Liver (tissue), 3 donors: Measurements from ENCODE around the gene SEMA7A.

ENCODE experiments used
- EGR1 ChIP-seq, 2 donors: IDR thresholded peaks; 2 replicates each; pipeline ENCODE4 v1.6.1; 2016 to 2018; ENCODE audit warnings: antibody characterized with exemption in 2 of 2, low read depth in 2 of 2
- FOXA1 ChIP-seq: IDR thresholded peaks from 2 replicates; pipeline ENCODE4 v1.6.1; 2016; ENCODE audit warnings: antibody characterized with exemption
- GABPA ChIP-seq, 2 donors: IDR thresholded peaks in 1 of 2; conservative IDR thresholded peaks in 1 of 2; 2 replicates each; pipeline ENCODE4 v1.6.1; 2016; ENCODE audit warnings: antibody characterized with exemption in 2 of 2, mild to moderate bottlenecking in 1 of 2, moderate library complexity in 1 of 2
- HNF4G ChIP-seq: IDR thresholded peaks from 2 replicates; pipeline ENCODE4 v1.6.1; 2016; ENCODE audit warnings: antibody characterized with exemption
- RAD21 ChIP-seq, 2 donors: IDR thresholded peaks; 2 replicates each; pipeline ENCODE4 v1.6.1; 2016; ENCODE audit warnings: antibody characterized with exemption in 2 of 2, mild to moderate bottlenecking in 2 of 2
- RXRA ChIP-seq, 2 donors: IDR thresholded peaks; 2 replicates each; pipeline ENCODE4 v1.6.1; 2017 to 2018; ENCODE audit warnings: antibody characterized with exemption in 2 of 2, mild to moderate bottlenecking in 1 of 2
- SP1 ChIP-seq: IDR thresholded peaks from 2 replicates; pipeline ENCODE4 v1.6.1; 2018; ENCODE audit warnings: antibody characterized with exemption, mild to moderate bottlenecking
- YY1 ChIP-seq: IDR thresholded peaks from 2 replicates; pipeline ENCODE4 v1.6.1; 2016; ENCODE audit warnings: antibody characterized with exemption, mild to moderate bottlenecking
- TF ChIP-seq, protein P1 (sequence below): fragments of 150-350 bp; IDR thresholded peaks from 2 replicates; pipeline ENCODE4 v1.5.1; 2017; ENCODE audit warnings: improper control_type of control experiment, low read depth, low read length; ENCODE audit not compliant: missing input control
- TF ChIP-seq, protein P2 (sequence below): IDR thresholded peaks from 2 replicates; pipeline ENCODE4 v1.6.1; 2016; ENCODE audit warnings: antibody characterized with exemption, mild to moderate bottlenecking
- TF ChIP-seq, protein P3 (sequence below): IDR thresholded peaks from 2 replicates; pipeline ENCODE4 v1.6.1; 2016; ENCODE audit warnings: antibody characterized with exemption
- TF ChIP-seq, protein P4 (sequence below): IDR thresholded peaks from 2 replicates; pipeline ENCODE4 v1.6.1; 2016; ENCODE audit warnings: antibody characterized with exemption
- TF ChIP-seq, protein P5 (sequence below): IDR thresholded peaks from 2 replicates; pipeline ENCODE4 v1.6.1; 2016; ENCODE audit warnings: antibody characterized with exemption
- donor health status: healthy.
- donor health status: healthy.

DNA sequence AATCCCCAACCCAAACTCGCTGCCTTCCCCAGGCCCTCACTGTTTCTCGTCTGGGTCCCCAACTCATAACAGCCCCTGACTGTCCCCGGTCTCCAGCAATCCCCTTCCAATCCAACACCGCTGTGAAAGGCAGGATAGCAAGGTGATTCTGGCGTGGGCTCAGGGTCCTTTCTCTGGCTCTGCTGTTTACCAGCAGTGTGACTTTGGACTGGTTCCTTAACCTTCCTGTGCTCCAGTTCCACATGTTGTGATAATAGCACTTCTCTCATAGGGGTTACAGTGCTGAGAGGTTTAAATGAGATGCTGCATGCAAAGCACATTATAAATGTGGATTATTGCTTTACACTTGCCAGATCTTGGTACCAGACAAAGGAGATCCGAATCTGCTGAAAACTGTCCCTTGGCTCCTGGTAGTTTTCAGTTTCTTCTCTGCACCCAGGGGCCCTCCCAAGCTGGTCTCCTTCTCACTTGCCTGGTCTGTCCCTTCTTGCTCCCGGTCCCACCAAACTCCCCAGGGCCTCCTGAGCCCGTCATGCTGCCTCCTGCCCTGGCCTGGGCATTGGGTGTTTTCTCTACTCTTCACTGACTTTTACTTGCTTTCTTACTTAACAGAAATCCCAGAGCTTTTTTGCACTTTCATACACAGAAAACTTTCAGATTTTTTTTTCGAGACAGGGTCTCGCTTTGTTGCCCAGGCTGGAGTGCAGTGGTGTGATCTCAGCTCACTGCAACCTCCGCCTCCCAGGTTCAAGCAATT, 39.5 kb downstream of the SEMA7A start:
- TF ChIP-seq, protein P1, sequence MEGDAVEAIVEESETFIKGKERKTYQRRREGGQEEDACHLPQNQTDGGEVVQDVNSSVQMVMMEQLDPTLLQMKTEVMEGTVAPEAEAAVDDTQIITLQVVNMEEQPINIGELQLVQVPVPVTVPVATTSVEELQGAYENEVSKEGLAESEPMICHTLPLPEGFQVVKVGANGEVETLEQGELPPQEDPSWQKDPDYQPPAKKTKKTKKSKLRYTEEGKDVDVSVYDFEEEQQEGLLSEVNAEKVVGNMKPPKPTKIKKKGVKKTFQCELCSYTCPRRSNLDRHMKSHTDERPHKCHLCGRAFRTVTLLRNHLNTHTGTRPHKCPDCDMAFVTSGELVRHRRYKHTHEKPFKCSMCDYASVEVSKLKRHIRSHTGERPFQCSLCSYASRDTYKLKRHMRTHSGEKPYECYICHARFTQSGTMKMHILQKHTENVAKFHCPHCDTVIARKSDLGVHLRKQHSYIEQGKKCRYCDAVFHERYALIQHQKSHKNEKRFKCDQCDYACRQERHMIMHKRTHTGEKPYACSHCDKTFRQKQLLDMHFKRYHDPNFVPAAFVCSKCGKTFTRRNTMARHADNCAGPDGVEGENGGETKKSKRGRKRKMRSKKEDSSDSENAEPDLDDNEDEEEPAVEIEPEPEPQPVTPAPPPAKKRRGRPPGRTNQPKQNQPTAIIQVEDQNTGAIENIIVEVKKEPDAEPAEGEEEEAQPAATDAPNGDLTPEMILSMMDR, result no peak
- no peak for TF ChIP-seq FOXA1
- no peak for TF ChIP-seq SP1
- no peak for TF ChIP-seq YY1
- TF ChIP-seq, protein P2, sequence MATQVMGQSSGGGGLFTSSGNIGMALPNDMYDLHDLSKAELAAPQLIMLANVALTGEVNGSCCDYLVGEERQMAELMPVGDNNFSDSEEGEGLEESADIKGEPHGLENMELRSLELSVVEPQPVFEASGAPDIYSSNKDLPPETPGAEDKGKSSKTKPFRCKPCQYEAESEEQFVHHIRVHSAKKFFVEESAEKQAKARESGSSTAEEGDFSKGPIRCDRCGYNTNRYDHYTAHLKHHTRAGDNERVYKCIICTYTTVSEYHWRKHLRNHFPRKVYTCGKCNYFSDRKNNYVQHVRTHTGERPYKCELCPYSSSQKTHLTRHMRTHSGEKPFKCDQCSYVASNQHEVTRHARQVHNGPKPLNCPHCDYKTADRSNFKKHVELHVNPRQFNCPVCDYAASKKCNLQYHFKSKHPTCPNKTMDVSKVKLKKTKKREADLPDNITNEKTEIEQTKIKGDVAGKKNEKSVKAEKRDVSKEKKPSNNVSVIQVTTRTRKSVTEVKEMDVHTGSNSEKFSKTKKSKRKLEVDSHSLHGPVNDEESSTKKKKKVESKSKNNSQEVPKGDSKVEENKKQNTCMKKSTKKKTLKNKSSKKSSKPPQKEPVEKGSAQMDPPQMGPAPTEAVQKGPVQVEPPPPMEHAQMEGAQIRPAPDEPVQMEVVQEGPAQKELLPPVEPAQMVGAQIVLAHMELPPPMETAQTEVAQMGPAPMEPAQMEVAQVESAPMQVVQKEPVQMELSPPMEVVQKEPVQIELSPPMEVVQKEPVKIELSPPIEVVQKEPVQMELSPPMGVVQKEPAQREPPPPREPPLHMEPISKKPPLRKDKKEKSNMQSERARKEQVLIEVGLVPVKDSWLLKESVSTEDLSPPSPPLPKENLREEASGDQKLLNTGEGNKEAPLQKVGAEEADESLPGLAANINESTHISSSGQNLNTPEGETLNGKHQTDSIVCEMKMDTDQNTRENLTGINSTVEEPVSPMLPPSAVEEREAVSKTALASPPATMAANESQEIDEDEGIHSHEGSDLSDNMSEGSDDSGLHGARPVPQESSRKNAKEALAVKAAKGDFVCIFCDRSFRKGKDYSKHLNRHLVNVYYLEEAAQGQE, result no peak
- TF ChIP-seq, protein P3, sequence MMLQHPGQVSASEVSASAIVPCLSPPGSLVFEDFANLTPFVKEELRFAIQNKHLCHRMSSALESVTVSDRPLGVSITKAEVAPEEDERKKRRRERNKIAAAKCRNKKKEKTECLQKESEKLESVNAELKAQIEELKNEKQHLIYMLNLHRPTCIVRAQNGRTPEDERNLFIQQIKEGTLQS, result no peak
- no peak for TF ChIP-seq HNF4G
- TF ChIP-seq, protein P4, sequence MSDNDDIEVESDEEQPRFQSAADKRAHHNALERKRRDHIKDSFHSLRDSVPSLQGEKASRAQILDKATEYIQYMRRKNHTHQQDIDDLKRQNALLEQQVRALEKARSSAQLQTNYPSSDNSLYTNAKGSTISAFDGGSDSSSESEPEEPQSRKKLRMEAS, result no peak
- TF ChIP-seq, protein P5, sequence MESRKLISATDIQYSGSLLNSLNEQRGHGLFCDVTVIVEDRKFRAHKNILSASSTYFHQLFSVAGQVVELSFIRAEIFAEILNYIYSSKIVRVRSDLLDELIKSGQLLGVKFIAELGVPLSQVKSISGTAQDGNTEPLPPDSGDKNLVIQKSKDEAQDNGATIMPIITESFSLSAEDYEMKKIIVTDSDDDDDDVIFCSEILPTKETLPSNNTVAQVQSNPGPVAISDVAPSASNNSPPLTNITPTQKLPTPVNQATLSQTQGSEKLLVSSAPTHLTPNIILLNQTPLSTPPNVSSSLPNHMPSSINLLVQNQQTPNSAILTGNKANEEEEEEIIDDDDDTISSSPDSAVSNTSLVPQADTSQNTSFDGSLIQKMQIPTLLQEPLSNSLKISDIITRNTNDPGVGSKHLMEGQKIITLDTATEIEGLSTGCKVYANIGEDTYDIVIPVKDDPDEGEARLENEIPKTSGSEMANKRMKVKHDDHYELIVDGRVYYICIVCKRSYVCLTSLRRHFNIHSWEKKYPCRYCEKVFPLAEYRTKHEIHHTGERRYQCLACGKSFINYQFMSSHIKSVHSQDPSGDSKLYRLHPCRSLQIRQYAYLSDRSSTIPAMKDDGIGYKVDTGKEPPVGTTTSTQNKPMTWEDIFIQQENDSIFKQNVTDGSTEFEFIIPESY, result no peak
- TF ChIP-seq RAD21 (IDR thresholded peaks at IDR 0.05), result no peak
- TF ChIP-seq GABPA (IDR thresholded peaks at IDR 0.05 in 1 of 2, conservative IDR thresholded peaks at IDR 0.05 in 1 of 2), result no peak
- no peak for TF ChIP-seq RXRA (IDR thresholded peaks at IDR 0.05)
- TF ChIP-seq EGR1 (IDR thresholded peaks at IDR 0.05; ENCODE audit: low read depth in 2 of 2), result no peak
